Endothelial cell of umbilical vein (primary cell): Measurements from ENCODE around the gene GRB14. TPM values are rescaled to one million over a fixed set of nuclear protein-coding genes. Genes with fewer than 3 reads are reported as not detected.

Source experiments
- BruUV-seq: library from RNA; stranded (reverse); fragments of 400-500 nt; replicated peaks from 2 replicates; lab custom pipeline; 2021; lab: Mats Ljungman, UMichigan
- CTCF ChIA-PET: fragments of 300-600, 350-600 bp; sonication (Branson Sonifier 250); formaldehyde crosslinking; loops from one replicate; lab custom pipeline; 2021; ENCODE audit warnings: antibody characterized with exemption, inconsistent platforms; lab: Charles Lee
- POLR2A ChIA-PET: fragments of 300-600, 350-600 bp; sonication (Branson Sonifier 250); formaldehyde crosslinking; loops from one replicate; lab custom pipeline; 2021; ENCODE audit warnings: antibody characterized with exemption, inconsistent platforms; lab: Charles Lee
- DNase-seq: peaks from one replicate; pipeline ENCODE4 v3.0.0-alpha.2; 2011; ENCODE audit warnings: low read depth, low spot score
- FAIRE-seq: peaks from 2 replicates; lab custom pipeline; 2011; peaks lifted over from hg19 to GRCh38; lab: Jason Lieb, UNC
- H2AFZ ChIP-seq: 2 replicates; pipeline ENCODE4 v1.6.0; 2012; ENCODE audit warnings: low read depth, low read length, control low read depth, inconsistent platforms
- H3K27ac ChIP-seq: 2 replicates; pipeline ENCODE4 v1.5.1; 2011; ENCODE audit warnings: low read depth, mild to moderate bottlenecking, control low read depth, low read length, moderate library complexity; ENCODE audit not compliant: insufficient read depth
- H3K27me3 ChIP-seq, 2 experiments: 2 replicates each; pipeline versions ENCODE4 v1.6.0 to v1.6.1; 2011; ENCODE audit warnings: low read length in 2 of 2, mixed read lengths in 1 of 2; ENCODE audit not compliant: control insufficient read depth in 2 of 2, insufficient read depth in 2 of 2
- H3K36me3 ChIP-seq, 2 experiments: 2 replicates in 1 of 2; 3 replicates in 1 of 2; pipeline ENCODE4 v1.5.1; 2011; ENCODE audit warnings: low read length in 2 of 2, mild to moderate bottlenecking in 1 of 2, moderate library complexity in 1 of 2; ENCODE audit not compliant: control insufficient read depth in 2 of 2, insufficient read depth in 2 of 2; ENCODE audit errors: extremely low read depth in 1 of 2
- H3K4me1 ChIP-seq: 3 replicates; pipeline ENCODE4 v1.5.1; 2011; ENCODE audit warnings: mild to moderate bottlenecking, low read length; ENCODE audit not compliant: control insufficient read depth, insufficient read depth; ENCODE audit errors: extremely low read depth
- H3K4me2 ChIP-seq: 2 replicates; pipeline ENCODE4 v1.6.1; 2011; ENCODE audit warnings: low read length, control low read depth, mixed read lengths; ENCODE audit not compliant: insufficient read depth
- H3K4me3 ChIP-seq, 3 experiments: fragments of 200-600 bp in 1 of 3; sonication (generic), shearing (Covaris generic) in 1 of 3; replicated peaks in 1 of 3; 2 replicates each; pipeline ENCODE4 v1.5.1; 2011 to 2016; ENCODE audit warnings: control low read depth in 3 of 3, low read length in 3 of 3, mild to moderate bottlenecking in 2 of 3, inconsistent platforms in 1 of 3, low read depth in 1 of 3, moderate library complexity in 1 of 3; ENCODE audit not compliant: insufficient read depth in 1 of 3
- H3K79me2 ChIP-seq: 2 replicates; pipeline ENCODE4 v1.6.0; 2012; ENCODE audit warnings: low read length, inconsistent platforms; ENCODE audit not compliant: control insufficient read depth, insufficient read depth
- H3K9ac ChIP-seq: replicated peaks from 2 replicates; pipeline ENCODE3; 2011; ENCODE audit warnings: low read length, control low read depth; ENCODE audit not compliant: insufficient read depth; ENCODE audit errors: extremely low read depth
- H3K9me1 ChIP-seq: replicated peaks from 3 replicates; pipeline ENCODE4 v1.6.0; 2011; ENCODE audit warnings: mild to moderate bottlenecking, low read length; ENCODE audit not compliant: control insufficient read depth, insufficient read depth; ENCODE audit errors: extremely low read depth
- H3K9me3 ChIP-seq: replicated peaks from 2 replicates; pipeline ENCODE4 v1.5.1; 2012; ENCODE audit warnings: low read length, inconsistent platforms; ENCODE audit not compliant: control insufficient read depth, insufficient read depth
- H4K20me1 ChIP-seq: replicated peaks from 2 replicates; pipeline ENCODE3; 2011; ENCODE audit warnings: mild to moderate bottlenecking, low read length; ENCODE audit not compliant: control insufficient read depth, insufficient read depth; ENCODE audit errors: extremely low read depth
- GATA2 ChIP-seq: IDR thresholded peaks from 2 replicates; pipeline ENCODE4 v1.7.0; 2011; ENCODE audit warnings: low read depth, mild to moderate bottlenecking, moderate library complexity, mixed read lengths, low read length; ENCODE audit not compliant: insufficient read length, insufficient read depth
- JUN ChIP-seq: IDR thresholded peaks from 2 replicates; pipeline ENCODE4 v1.6.1; 2011; ENCODE audit warnings: borderline replicate concordance, low read depth; ENCODE audit not compliant: insufficient read length, insufficient read depth
- POLR2A ChIP-seq: IDR thresholded peaks from 2 replicates; pipeline ENCODE4 v1.6.1; 2012; ENCODE audit warnings: low read depth, mild to moderate bottlenecking, control low read depth, low read length
- dilution Hi-C: fragments of 300-500 bp; cut with MboI; formaldehyde crosslinking; loops from one replicate; pipeline ENCODE4 v1.15.0; 2019; ENCODE audit warnings: low sequenced_read_pairs; ENCODE audit not compliant: extremely low pct_ligation_motif_present
- intact Hi-C: fragments of 100-400 bp; cut with micrococcal nuclease; formaldehyde crosslinking; loops from one replicate; pipeline ENCODE4 v1.10.0; 2022
- polyA plus RNA-seq, 4 experiments: library from polyadenylated mRNA; depleted of rRNA in 3 of 4; stranded (reverse) in 3 of 4; unstranded in 1 of 4; fragments of >200 nt; gene quantifications; 2 replicates each; pipeline versions ENCODE4 v1.2.1 to v1.2.3, GENCODE V29; 2011 to 2012; ENCODE audit warnings: missing spikeins in 1 of 4
- total RNA-seq: library from RNA; stranded (reverse); gene quantifications from 2 replicates; pipeline ENCODE4 v1.2.3, GENCODE V29; 2021
- TF ChIP-seq, protein P1 (sequence below), 2 donors: IDR thresholded peaks; 1 replicate in 1 of 2; 2 replicates in 1 of 2; pipeline ENCODE4 v1.5.1; 2011; ENCODE audit warnings: low read length in 2 of 2, mild to moderate bottlenecking in 2 of 2, moderate library complexity in 2 of 2, control low read depth in 1 of 2, inconsistent platforms in 1 of 2, low read depth in 1 of 2; ENCODE audit not compliant: insufficient read depth in 1 of 2; ENCODE audit errors: extremely low read depth in 1 of 2

GRB14 gene
- total and polyA plus RNA-seq, 2 donors (not counting 3 experiments of a cell fraction or from before 2014, with no cell fraction given) = 3.0 to 10.3 TPM

GRCh38 chr2:164542581-164543021, 78.7 kb downstream of the GRB14 start:
- TF ChIP-seq GATA2 (peak; percentile 53), JUN (no peak), POLR2A (no peak)
- TF ChIP-seq, protein P1, sequence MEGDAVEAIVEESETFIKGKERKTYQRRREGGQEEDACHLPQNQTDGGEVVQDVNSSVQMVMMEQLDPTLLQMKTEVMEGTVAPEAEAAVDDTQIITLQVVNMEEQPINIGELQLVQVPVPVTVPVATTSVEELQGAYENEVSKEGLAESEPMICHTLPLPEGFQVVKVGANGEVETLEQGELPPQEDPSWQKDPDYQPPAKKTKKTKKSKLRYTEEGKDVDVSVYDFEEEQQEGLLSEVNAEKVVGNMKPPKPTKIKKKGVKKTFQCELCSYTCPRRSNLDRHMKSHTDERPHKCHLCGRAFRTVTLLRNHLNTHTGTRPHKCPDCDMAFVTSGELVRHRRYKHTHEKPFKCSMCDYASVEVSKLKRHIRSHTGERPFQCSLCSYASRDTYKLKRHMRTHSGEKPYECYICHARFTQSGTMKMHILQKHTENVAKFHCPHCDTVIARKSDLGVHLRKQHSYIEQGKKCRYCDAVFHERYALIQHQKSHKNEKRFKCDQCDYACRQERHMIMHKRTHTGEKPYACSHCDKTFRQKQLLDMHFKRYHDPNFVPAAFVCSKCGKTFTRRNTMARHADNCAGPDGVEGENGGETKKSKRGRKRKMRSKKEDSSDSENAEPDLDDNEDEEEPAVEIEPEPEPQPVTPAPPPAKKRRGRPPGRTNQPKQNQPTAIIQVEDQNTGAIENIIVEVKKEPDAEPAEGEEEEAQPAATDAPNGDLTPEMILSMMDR (IDR thresholded peaks at IDR 0.05; ENCODE audit: extremely low read depth in 1 of 2, insufficient read depth in 1 of 2, low read depth in 1 of 2, low read length in 2 of 2) = no peak
- dilution Hi-C loops = no loop called here
- Histone ChIP-seq H3K9me3 (no peaks in the 10 kb centered on the region), H3K9me1 (no peaks in the 10 kb centered on the region), H3K4me3 (no peak overlapping the region), H2AFZ (no peak overlapping the region), H3K27ac (no peak overlapping the region), H3K4me2 (no peak overlapping the region), H3K9ac (no peak overlapping the region), H3K36me3 (no peaks in the 10 kb centered on the region), H3K27me3 (no peaks in the 10 kb centered on the region), H3K4me1 (peaks cover 4% of the 10 kb centered on the region), H3K79me2 (peaks cover 4% of the 10 kb centered on the region), H4K20me1 (no peaks in the 10 kb centered on the region)
- BruUV-seq = no TSS peak
- intact Hi-C loops = no loop called here
- ChIA-PET POLR2A (no interaction called here), CTCF (interaction anchor here (6.2 kb wide), 1 partner anchor 19 kb away, joined by 52 read pairs; no protein-coding TSS in a partner anchor)
- FAIRE-seq (no peak), DNase-seq (peak; percentile 57)

GRCh38 chr2:164538240-164538866, 82.9 kb downstream of the GRB14 start:
- TF ChIP-seq JUN = no peak
- TF ChIP-seq, protein P1 (IDR thresholded peaks at IDR 0.05; ENCODE audit: extremely low read depth in 1 of 2, insufficient read depth in 1 of 2, low read depth in 1 of 2, low read length in 2 of 2) = peak; percentile 58 to 68
- CTCF ChIA-PET = interaction anchor here (0.5 to 5.8 kb wide), 39 partner anchors 9 to 1647 kb away, joined by 3 to 70 read pairs (median 5); no protein-coding TSS in a partner anchor
- no peak overlapping the region for H3K27ac ChIP-seq
- no peaks in the 10 kb centered on the region for H3K9me1 ChIP-seq
- no peaks in the 10 kb centered on the region for H4K20me1 ChIP-seq
- peak; percentile 56 for DNase-seq
- no peak overlapping the region for H2AFZ ChIP-seq
- BruUV-seq = no TSS peak
- POLR2A ChIA-PET = no interaction called here
- peak; percentile 71 for FAIRE-seq
- dilution Hi-C loops = no loop called here
- intact Hi-C loops = loop anchor here (2.0 to 5.0 kb wide), 4 partner anchors 476 to 1384 kb away; no protein-coding TSS in a partner anchor
- H3K36me3 ChIP-seq = no peaks in the 10 kb centered on the region
- H3K4me1 ChIP-seq = peaks cover 5% of the 10 kb centered on the region
- no peaks in the 10 kb centered on the region for H3K27me3 ChIP-seq
- no peak overlapping the region for H3K9ac ChIP-seq
- H3K4me3 ChIP-seq = no peak overlapping the region
- no peak overlapping the region for H3K4me2 ChIP-seq
- peaks cover 3% of the 10 kb centered on the region for H3K79me2 ChIP-seq
- H3K9me3 ChIP-seq = no peaks in the 10 kb centered on the region
